ENCODE data around the gene PFDN1. TPM values are rescaled to one million over a fixed set of nuclear protein-coding genes. Genes with fewer than 3 reads are reported as not detected.
A peak's percentile ranks its signal among the peaks of the same experiment; 100 is the strongest.

Gene PFDN1
- polyA plus RNA-seq, 1 donor (not counting 4 experiments of a cell fraction or from before 2014, with no cell fraction given), result 79.0 TPM

- no peak overlapping the region for H3K4me3 ChIP-seq (ENCODE audit: control insufficient read depth in 2 of 3, extremely low read depth in 1 of 3, insufficient read depth in 2 of 3, low read depth in 1 of 3, low read length in 3 of 3)
- peak; percentile 74 for FAIRE-seq
- H3K27me3 ChIP-seq (ENCODE audit: control insufficient read depth, extremely low read depth, insufficient read depth, low read length), result no peaks in the 10 kb centered on the region
- H3K4me2 ChIP-seq (ENCODE audit: control insufficient read depth, extremely low read depth, insufficient read depth, low read depth, low read length), result peak overlapping the region; percentile 38
- no peak for TF ChIP-seq CTCF (optimal IDR thresholded peaks at IDR 0.05 in 1 of 3, IDR thresholded peaks at IDR 0.05 in 1 of 3, conservative IDR thresholded peaks at IDR 0.05 in 1 of 3; ENCODE audit: extremely low read depth in 1 of 3, insufficient read depth in 2 of 3, low read length in 3 of 3)
- no peak for TF ChIP-seq EZH2 (IDR thresholded peaks at IDR 0.05; ENCODE audit: low read length)
- H3K27ac ChIP-seq (ENCODE audit: control insufficient read depth, insufficient read depth, low read length), result peak overlapping the region; percentile 49
- H3K36me3 ChIP-seq (ENCODE audit: control insufficient read depth in 2 of 2, extremely low read depth in 1 of 2, insufficient read depth in 2 of 2, low read length in 2 of 2), result no peaks in the 10 kb centered on the region
- dilution Hi-C loops (cut with MboI; ENCODE audit: extremely low pct_ligation_motif_present, low sequenced_read_pairs), result no loop called here
- no peak overlapping the region for H3K9ac ChIP-seq (ENCODE audit: control insufficient read depth, extremely low read depth, insufficient read depth, low read length)
- no peak overlapping the region for H2AFZ ChIP-seq (ENCODE audit: control insufficient read depth, low read length)
- H3K4me1 ChIP-seq (ENCODE audit: control insufficient read depth, extremely low read depth, insufficient read depth, low read length), result peaks cover 38% of the 10 kb centered on the region
- no peaks in the 10 kb centered on the region for H3K79me2 ChIP-seq (ENCODE audit: control insufficient read depth, insufficient read depth, low read length)
- H3K9me1 ChIP-seq (ENCODE audit: control insufficient read depth, extremely low read depth, insufficient read depth, low read length), result peaks cover 4% of the 10 kb centered on the region
- no peaks in the 10 kb centered on the region for H3K9me3 ChIP-seq (ENCODE audit: control insufficient read depth, low read depth, low read length)
- no peaks in the 10 kb centered on the region for H4K20me1 ChIP-seq (ENCODE audit: control insufficient read depth, extremely low read depth, insufficient read depth, low read length)
- no peak for DNase-seq (ENCODE audit: low read depth, low spot score)
Measured at GRCh38 chr5:140220032-140220697, 82.7 kb downstream of the PFDN1 start.

- DNase-seq (ENCODE audit: low read depth, low spot score) (no peak), FAIRE-seq (no peak)
- H3K36me3 ChIP-seq (ENCODE audit: control insufficient read depth in 2 of 2, extremely low read depth in 1 of 2, insufficient read depth in 2 of 2, low read length in 2 of 2), result no peaks in the 10 kb centered on the region
- H3K27ac ChIP-seq (ENCODE audit: control insufficient read depth, insufficient read depth, low read length), result peak overlapping the region; percentile 10
- no peak for TF ChIP-seq EZH2 (IDR thresholded peaks at IDR 0.05; ENCODE audit: low read length)
- no peak for TF ChIP-seq CTCF (optimal IDR thresholded peaks at IDR 0.05 in 1 of 3, IDR thresholded peaks at IDR 0.05 in 1 of 3, conservative IDR thresholded peaks at IDR 0.05 in 1 of 3; ENCODE audit: extremely low read depth in 1 of 3, insufficient read depth in 2 of 3, low read length in 3 of 3)
- no peak overlapping the region for H3K4me3 ChIP-seq (ENCODE audit: control insufficient read depth in 2 of 3, extremely low read depth in 1 of 3, insufficient read depth in 2 of 3, low read depth in 1 of 3, low read length in 3 of 3)
- no peaks in the 10 kb centered on the region for H3K9me3 ChIP-seq (ENCODE audit: control insufficient read depth, low read depth, low read length)
- H3K9me1 ChIP-seq (ENCODE audit: control insufficient read depth, extremely low read depth, insufficient read depth, low read length), result peaks cover 4% of the 10 kb centered on the region
- H3K4me1 ChIP-seq (ENCODE audit: control insufficient read depth, extremely low read depth, insufficient read depth, low read length), result peaks cover 38% of the 10 kb centered on the region
- H2AFZ ChIP-seq (ENCODE audit: control insufficient read depth, low read length), result no peak overlapping the region
- dilution Hi-C loops (cut with MboI; ENCODE audit: extremely low pct_ligation_motif_present, low sequenced_read_pairs), result no loop called here
- H4K20me1 ChIP-seq (ENCODE audit: control insufficient read depth, extremely low read depth, insufficient read depth, low read length), result no peaks in the 10 kb centered on the region
- H3K4me2 ChIP-seq (ENCODE audit: control insufficient read depth, extremely low read depth, insufficient read depth, low read depth, low read length), result no peak overlapping the region
- H3K79me2 ChIP-seq (ENCODE audit: control insufficient read depth, insufficient read depth, low read length), result no peaks in the 10 kb centered on the region
- no peak overlapping the region for H3K9ac ChIP-seq (ENCODE audit: control insufficient read depth, extremely low read depth, insufficient read depth, low read length)
- H3K27me3 ChIP-seq (ENCODE audit: control insufficient read depth, extremely low read depth, insufficient read depth, low read length), result no peaks in the 10 kb centered on the region
Measured at GRCh38 chr5:140219068-140219991, 83.6 kb downstream of the PFDN1 start.

Measured in keratinocyte (primary cell).